OCI-LY3 (cell line): ENCODE measurements around the gene ATP2B3.

Experiments used
- H2AFZ ChIP-seq: fragments of 200-600, 300-600 bp; shearing (Covaris generic); 2 replicates; pipeline ENCODE4 v1.6.0; 2014; ENCODE audit warnings: antibody characterized with exemption, low read depth, low read length
- H3K27ac ChIP-seq: fragments of 200-600, 300-600 bp; sonication (generic); 2 replicates; pipeline ENCODE4 v1.5.1; 2014; ENCODE audit warnings: mild to moderate bottlenecking, low read length, moderate library complexity, mixed read lengths
- H3K27me3 ChIP-seq: fragments of 200-600, 300-600 bp; sonication (generic); 2 replicates; pipeline ENCODE4 v1.6.1; 2014; ENCODE audit warnings: low read depth, low read length, mixed read lengths
- H3K36me3 ChIP-seq: fragments of 200-600, 300-600 bp; sonication (generic); replicated peaks from 2 replicates; pipeline ENCODE3; 2014; ENCODE audit warnings: low read depth, low read length, mixed read lengths
- H3K4me1 ChIP-seq: fragments of 300-600, 200-600 bp; sonication (generic); 2 replicates; pipeline ENCODE4 v1.6.1; 2014; ENCODE audit warnings: low read length, mixed read lengths
- H3K4me2 ChIP-seq: fragments of 200-600, 300-600 bp; sonication (generic); 2 replicates; pipeline ENCODE4 v1.6.1; 2014; ENCODE audit warnings: low read length, mixed read lengths
- H3K4me3 ChIP-seq: fragments of 300-600, 200-600 bp; sonication (generic); 2 replicates; pipeline ENCODE4 v1.5.1; 2014; ENCODE audit warnings: antibody characterized with exemption, mild to moderate bottlenecking, low read length, moderate library complexity
- H3K79me2 ChIP-seq: fragments of 300-600, 200-600 bp; shearing (Covaris generic); 2 replicates; pipeline ENCODE4 v1.6.1; 2014; ENCODE audit warnings: mild to moderate bottlenecking, low read length, mixed read lengths
- H3K9ac ChIP-seq: fragments of 300-600, 200-600 bp; shearing (Covaris generic); 2 replicates; pipeline ENCODE4 v1.6.0; 2014; ENCODE audit warnings: mild to moderate bottlenecking, low read length, moderate library complexity
- H3K9me3 ChIP-seq: fragments of 200-600, 300-600 bp; shearing (Covaris generic); 2 replicates; pipeline ENCODE4 v1.6.1; 2014; ENCODE audit warnings: low read length, mixed read lengths; ENCODE audit not compliant: insufficient read depth
- H4K20me1 ChIP-seq: fragments of 200-600, 300-600 bp; sonication (generic); 2 replicates; pipeline ENCODE4 v1.6.1; 2016; ENCODE audit warnings: low read length, mixed read lengths; ENCODE audit not compliant: insufficient read depth
- CTCF ChIP-seq: fragments of 200-600, 300-600 bp; sonication (generic); IDR thresholded peaks from 2 replicates; pipeline ENCODE4 v1.5.1; 2014; ENCODE audit warnings: antibody characterized with exemption, low read length, low read depth
- EZH2phosphoT487 ChIP-seq: fragments of 200-600 bp; shearing (Covaris generic); IDR thresholded peaks from 2 replicates; pipeline ENCODE4 v1.6.1; 2018; ENCODE audit warnings: antibody characterized with exemption, mixed run types, low read depth

ATP2B3 gene

GRCh38 chrX:153592091-153592833, 74.8 kb downstream of the ATP2B3 start:
- Histone ChIP-seq H3K79me2 (peaks cover 12% of the 10 kb centered on the region), H3K27me3 (no peaks in the 10 kb centered on the region), H3K36me3 (peaks cover 3% of the 10 kb centered on the region), H3K27ac (no peak overlapping the region), H4K20me1 (peaks cover 5% of the 10 kb centered on the region; the same call in 1 of the 2 replicates), H3K9ac (no peak overlapping the region), H3K4me1 (no peaks in the 10 kb centered on the region; the same call in 1 of the 2 replicates), H2AFZ (no peak overlapping the region), H3K4me3 (no peak overlapping the region), H3K4me2 (no peak overlapping the region), H3K9me3 (no peaks in the 10 kb centered on the region)
- TF ChIP-seq EZH2phosphoT487: no peak
- TF ChIP-seq CTCF: no peak

GRCh38 chrX:153592966-153593688, 75.7 kb downstream of the ATP2B3 start:
- H3K27ac ChIP-seq: no peak overlapping the region
- H3K4me3 ChIP-seq: no peak overlapping the region
- H3K79me2 ChIP-seq: peaks cover 20% of the 10 kb centered on the region
- no peak for TF ChIP-seq CTCF
- no peak for TF ChIP-seq EZH2phosphoT487
- H3K4me2 ChIP-seq: no peak overlapping the region
- H2AFZ ChIP-seq: no peak overlapping the region
- H4K20me1 ChIP-seq: peaks cover 10% of the 10 kb centered on the region; the same call in 1 of the 2 replicates
- no peaks in the 10 kb centered on the region for H3K9me3 ChIP-seq
- H3K27me3 ChIP-seq: no peaks in the 10 kb centered on the region
- H3K4me1 ChIP-seq: peaks cover 6% of the 10 kb centered on the region
- peaks cover 4% of the 10 kb centered on the region for H3K36me3 ChIP-seq
- no peak overlapping the region for H3K9ac ChIP-seq

- H3K4me1 ChIP-seq: peaks cover 6% of the 10 kb centered on the region
- H3K27ac ChIP-seq: no peak overlapping the region
- no peaks in the 10 kb centered on the region for H3K9me3 ChIP-seq
- TF ChIP-seq EZH2phosphoT487: no peak
- no peak for TF ChIP-seq CTCF
- H4K20me1 ChIP-seq: peaks cover 10% of the 10 kb centered on the region; the same call in 1 of the 2 replicates
- no peak overlapping the region for H3K9ac ChIP-seq
- no peaks in the 10 kb centered on the region for H3K27me3 ChIP-seq
- peaks cover 4% of the 10 kb centered on the region for H3K36me3 ChIP-seq
- no peak overlapping the region for H3K4me2 ChIP-seq
- no peak overlapping the region for H3K4me3 ChIP-seq
- H3K79me2 ChIP-seq: peaks cover 27% of the 10 kb centered on the region
- H2AFZ ChIP-seq: no peak overlapping the region
Measured at GRCh38 chrX:153593811-153594500, 76.5 kb downstream of the ATP2B3 start.

GRCh38 chrX:153595387-153595786, 77.9 kb downstream of the ATP2B3 start:
- Histone ChIP-seq H3K79me2 (peaks cover 27% of the 10 kb centered on the region), H3K9me3 (no peaks in the 10 kb centered on the region), H3K4me2 (no peak overlapping the region), H3K27me3 (no peaks in the 10 kb centered on the region), H3K9ac (no peak overlapping the region), H3K4me3 (no peak overlapping the region), H4K20me1 (peaks cover 10% of the 10 kb centered on the region; the same call in 1 of the 2 replicates), H3K27ac (no peak overlapping the region), H2AFZ (no peak overlapping the region), H3K36me3 (peaks cover 4% of the 10 kb centered on the region), H3K4me1 (peaks cover 12% of the 10 kb centered on the region)
- TF ChIP-seq CTCF: no peak
- no peak for TF ChIP-seq EZH2phosphoT487
